CD4-positive, alpha-beta T cell (primary cell): ENCODE measurements around the gene KIAA1217. TPM values are rescaled to one million over a fixed set of nuclear protein-coding genes. Genes with fewer than 3 reads are reported as not detected.

Experiments
- ATAC-seq: fragments of 200-7000 bp; cut with Tn5 transposase; one replicate; pipeline ENCODE4 v1.10.0; 2022; ENCODE audit warnings: mild to moderate bottlenecking; ENCODE audit not compliant: poor library complexity
- CTCF ChIA-PET: fragments of 350-600 bp; sonication (Branson Sonifier 250); formaldehyde crosslinking; loops from one replicate; lab custom pipeline; 2021; ENCODE audit warnings: antibody characterized with exemption, inconsistent platforms; lab: Charles Lee
- POLR2A ChIA-PET: fragments of 350-600 bp; sonication (Branson Sonifier 250); formaldehyde crosslinking; loops from one replicate; lab custom pipeline; 2021; ENCODE audit warnings: antibody characterized with exemption, inconsistent platforms; lab: Charles Lee
- DNase-seq, 14 experiments: peaks; one replicate each; pipeline ENCODE4 v3.0.0-alpha.2; 2013 to 2020; ENCODE audit warnings: mixed read lengths in 2 of 14
- H3K27ac ChIP-seq, 2 donors: one replicate each; pipeline versions ENCODE4 v1.5.1 to v1.7.0; 2013; ENCODE audit warnings: low read length in 2 of 2, low read depth in 1 of 2, mild to moderate bottlenecking in 1 of 2
- H3K27me3 ChIP-seq, 2 experiments: 1 replicate in 1 of 2; 2 replicates in 1 of 2; pipeline versions ENCODE4 v1.6.1 to v1.7.0; 2013; ENCODE audit warnings: low read length in 2 of 2, control low read depth in 1 of 2, mild to moderate bottlenecking in 1 of 2, moderate library complexity in 1 of 2; ENCODE audit not compliant: insufficient read depth in 2 of 2, control insufficient read depth in 1 of 2
- H3K36me3 ChIP-seq: one replicate; pipeline ENCODE4 v1.6.1; 2013; ENCODE audit warnings: low read length, control low read depth; ENCODE audit not compliant: insufficient read depth
- H3K4me1 ChIP-seq: one replicate; pipeline ENCODE4 v1.6.1; 2013; ENCODE audit warnings: low read length, control low read depth; ENCODE audit not compliant: insufficient read depth
- H3K4me3 ChIP-seq: one replicate; pipeline ENCODE4 v1.5.1; 2013; ENCODE audit warnings: mild to moderate bottlenecking, low read length, moderate library complexity
- H3K9me3 ChIP-seq, 2 experiments: 1 replicate in 1 of 2; 2 replicates in 1 of 2; pipeline versions ENCODE4 v1.6.1 to v1.7.0; 2013; ENCODE audit warnings: low read length in 2 of 2, mild to moderate bottlenecking in 2 of 2, control low read depth in 1 of 2, moderate library complexity in 1 of 2; ENCODE audit not compliant: control insufficient read depth in 1 of 2, insufficient read depth in 1 of 2
- H3K27ac Mint-ChIP-seq: one replicate; pipeline ENCODE4 v1.8.0; 2020; ENCODE audit warnings: mixed read lengths
- H3K27me3 Mint-ChIP-seq: one replicate; pipeline ENCODE4 v1.8.0; 2021; ENCODE audit warnings: mixed read lengths
- H3K36me3 Mint-ChIP-seq: one replicate; pipeline ENCODE4 v1.8.0; 2021; ENCODE audit warnings: low read depth, mixed read lengths
- H3K4me1 Mint-ChIP-seq: one replicate; pipeline ENCODE4 v1.8.0; 2021; ENCODE audit warnings: low read depth, mixed read lengths
- H3K4me3 Mint-ChIP-seq: one replicate; pipeline ENCODE4 v1.8.0; 2020; ENCODE audit warnings: mild to moderate bottlenecking, mixed read lengths
- H3K9me3 Mint-ChIP-seq: one replicate; pipeline ENCODE4 v1.8.0; 2020; ENCODE audit warnings: mixed read lengths
- CTCF ChIP-seq: fragments of 200-600 bp; IDR thresholded peaks from one replicate; pipeline ENCODE4 v1.8.0; 2022; ENCODE audit warnings: antibody characterized with exemption, mild to moderate bottlenecking
- intact Hi-C, 2 experiments: fragments of 100-400 bp; cut with DNase I in 1 of 2; cut with micrococcal nuclease in 1 of 2; formaldehyde crosslinking; loops; one replicate each; pipeline versions ENCODE4 v1.15.1 to v1.9.0; 2023 to 2025; cut with DNase I, micrococcal nuclease
- total RNA-seq, 174 experiments: library from RNA in 2 of 174; stranded (reverse) in 2 of 174; gene quantifications; one replicate each; pipeline ENCODE4 v1.2.3 and lab custom pipeline; 2021 to 2026

The KIAA1217 gene
- total RNA-seq, 2 experiments from 2014 or later, result not detected

GRCh38 chr10:24259365-24260130 lies 50.6 kb downstream of the KIAA1217 start:
- H3K9me3 Mint-ChIP-seq, result peaks cover 4% of the 10 kb centered on the region
- H3K4me3 Mint-ChIP-seq, result no peak overlapping the region
- H3K27me3 Mint-ChIP-seq, result peaks cover 7% of the 10 kb centered on the region
- Histone ChIP-seq H3K27me3 (no peaks in the 10 kb centered on the region), H3K4me1 (no peaks in the 10 kb centered on the region), H3K4me3 (no peak overlapping the region), H3K9me3 (peaks cover 0 to 4% of the 10 kb centered on the region in 2 experiments), H3K36me3 (no peaks in the 10 kb centered on the region), H3K27ac (no peak overlapping the region)
- H3K27ac Mint-ChIP-seq, result no peak overlapping the region
- POLR2A ChIA-PET, result no interaction called here
- H3K4me1 Mint-ChIP-seq, result no peaks in the 10 kb centered on the region
- CTCF ChIA-PET, result no interaction called here
- no peak for ATAC-seq
- intact Hi-C loops, result no loop called here
- no peak for TF ChIP-seq CTCF
- no peaks in the 10 kb centered on the region for H3K36me3 Mint-ChIP-seq
- no peak for DNase-seq

GRCh38 chr10:24261627-24262026 lies 52.7 kb downstream of the KIAA1217 start:
- H3K27me3 Mint-ChIP-seq, result peaks cover 7% of the 10 kb centered on the region
- POLR2A ChIA-PET, result no interaction called here
- CTCF ChIA-PET, result no interaction called here

GRCh38 chr10:24262929-24263590 lies 54.1 kb downstream of the KIAA1217 start:
- H3K4me3 ChIP-seq, result no peak overlapping the region
- H3K9me3 ChIP-seq, result peaks cover 0 to 8% of the 10 kb centered on the region in 2 experiments
- DNase-seq (no peak), ATAC-seq (no peak)
- Mint-ChIP-seq H3K36me3 (no peaks in the 10 kb centered on the region), H3K4me1 (no peaks in the 10 kb centered on the region), H3K9me3 (peaks cover 11% of the 10 kb centered on the region), H3K27ac (no peak overlapping the region), H3K4me3 (no peak overlapping the region), H3K27me3 (peaks cover 7% of the 10 kb centered on the region)
- H3K27me3 ChIP-seq, result no peaks in the 10 kb centered on the region
- H3K36me3 ChIP-seq, result no peaks in the 10 kb centered on the region
- intact Hi-C loops, result no loop called here
- no peaks in the 10 kb centered on the region for H3K4me1 ChIP-seq
- POLR2A ChIA-PET, result no interaction called here
- H3K27ac ChIP-seq, result no peak overlapping the region
- CTCF ChIA-PET, result no interaction called here
- no peak for TF ChIP-seq CTCF

More at GRCh38 chr10:24261627-24262026, 52.7 kb downstream of the KIAA1217 start:
- Histone ChIP-seq H3K27me3 (no peaks in the 10 kb centered on the region), H3K36me3 (no peaks in the 10 kb centered on the region), H3K4me3 (no peak overlapping the region), H3K9me3 (peaks cover 0 to 5% of the 10 kb centered on the region in 2 experiments), H3K4me1 (no peaks in the 10 kb centered on the region), H3K27ac (no peak overlapping the region)
- TF ChIP-seq CTCF, result no peak
- Mint-ChIP-seq H3K4me1 (no peaks in the 10 kb centered on the region), H3K27ac (no peak overlapping the region), H3K9me3 (peaks cover 11% of the 10 kb centered on the region), H3K4me3 (no peak overlapping the region), H3K36me3 (no peaks in the 10 kb centered on the region)
- DNase-seq, result no peak
- no peak for ATAC-seq
- intact Hi-C loops, result no loop called here
